ENCODE results near the gene APOL2.
A peak's percentile ranks its signal among the peaks of the same experiment; 100 is the strongest.

- no peak for TF ChIP-seq CTCF (IDR thresholded peaks at IDR 0.05)
- TF ChIP-seq POLR2A (IDR thresholded peaks at IDR 0.05) = peak in 1 of 4 donors; percentile 13
Measured at GRCh38 chr22:36236388-36237319, 2.7 kb downstream of the APOL2 start.

All from esophagus squamous epithelium (tissue), 4 donors.